SH-SY5Y (cell line): ENCODE measurements around the gene XYLT1.

ENCODE experiments used
- GATA2 ChIP-seq: IDR thresholded peaks from 2 replicates; pipeline ENCODE4 v1.6.1; 2011; ENCODE audit warnings: mild to moderate bottlenecking, low read depth, low read length
- GATA3 ChIP-seq: IDR thresholded peaks from 2 replicates; pipeline ENCODE4 v1.6.1; 2011; ENCODE audit warnings: low read depth, mild to moderate bottlenecking, low read length, moderate library complexity

XYLT1 gene

GRCh38 chr16:17281052-17281451 lies 189.7 kb downstream of the XYLT1 start:
- TF ChIP-seq GATA2 (no peak), GATA3 (no peak)

DNA sequence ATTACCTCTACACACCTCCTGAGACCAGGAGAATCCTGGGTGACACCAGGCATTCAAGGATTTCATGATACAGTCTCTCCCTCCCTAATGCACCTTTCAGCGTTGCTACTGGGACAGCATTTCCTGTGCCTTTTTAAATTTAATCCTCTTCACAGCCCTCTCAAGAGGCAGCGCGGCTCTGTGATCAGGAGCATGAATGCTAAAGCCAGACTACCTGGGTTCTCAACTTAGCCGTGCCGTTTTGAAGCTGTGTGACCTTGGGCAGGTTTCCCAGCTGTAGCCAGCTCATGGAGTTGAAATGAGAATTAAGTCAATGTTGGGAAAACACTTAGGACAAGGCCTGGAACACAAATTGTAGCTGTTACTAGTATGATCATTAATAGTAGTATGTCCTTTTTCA lies 191.8 kb downstream of the XYLT1 start:
- TF ChIP-seq GATA3, result no peak
- TF ChIP-seq GATA2, result no peak

DNA sequence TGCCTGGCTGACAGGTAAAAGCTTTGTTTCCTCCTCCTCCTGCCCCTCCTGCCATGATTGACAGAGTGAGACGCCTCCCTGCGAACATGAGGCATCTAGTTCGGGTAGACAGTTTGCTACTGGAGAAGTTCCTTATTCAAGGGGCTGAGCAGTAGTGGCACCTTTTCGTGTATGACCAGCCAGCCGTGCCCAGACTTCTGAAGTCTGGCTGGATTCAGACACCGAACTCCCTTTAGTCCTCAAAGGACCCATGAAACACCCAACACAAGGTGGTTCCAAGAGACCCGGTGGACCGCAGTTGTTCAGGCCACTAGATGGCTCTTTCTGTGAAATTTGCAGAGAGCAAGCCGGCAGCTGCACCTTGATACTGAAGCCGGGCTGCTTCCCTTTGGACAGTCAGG lies 192.8 kb downstream of the XYLT1 start:
- TF ChIP-seq GATA3 (no peak), GATA2 (no peak)

GRCh38 chr16:17276610-17277009 lies 194.2 kb downstream of the XYLT1 start:
- TF ChIP-seq GATA3, result no peak
- TF ChIP-seq GATA2, result no peak

- TF ChIP-seq GATA2, result no peak
- no peak for TF ChIP-seq GATA3
These were observed 194.7 kb downstream of the XYLT1 start for GRCh38 chr16:17276010-17276530.

- no peak for TF ChIP-seq GATA2
- no peak for TF ChIP-seq GATA3
These were observed 195.4 kb downstream of the XYLT1 start for GRCh38 chr16:17275076-17276009.

DNA sequence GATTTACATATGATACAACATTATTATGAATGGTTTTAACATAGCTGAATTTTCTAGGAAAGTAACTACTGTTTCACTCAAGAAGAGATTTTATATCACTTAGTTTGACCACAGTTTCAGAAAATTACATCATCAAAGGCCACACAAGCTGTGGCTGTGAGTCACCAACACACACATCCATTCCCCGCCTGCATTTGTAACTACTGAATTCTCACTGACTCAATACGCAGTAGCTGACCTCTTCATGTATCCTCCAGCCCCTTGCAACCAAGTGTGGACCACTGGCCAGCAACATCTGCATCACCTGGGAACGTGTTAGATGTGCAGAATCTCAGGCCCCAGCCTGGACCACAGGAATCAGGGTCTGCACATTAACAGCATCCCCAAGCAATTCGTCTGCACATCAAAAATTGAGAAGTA lies 197.6 kb downstream of the XYLT1 start:
- TF ChIP-seq GATA2, result no peak
- TF ChIP-seq GATA3, result no peak

DNA sequence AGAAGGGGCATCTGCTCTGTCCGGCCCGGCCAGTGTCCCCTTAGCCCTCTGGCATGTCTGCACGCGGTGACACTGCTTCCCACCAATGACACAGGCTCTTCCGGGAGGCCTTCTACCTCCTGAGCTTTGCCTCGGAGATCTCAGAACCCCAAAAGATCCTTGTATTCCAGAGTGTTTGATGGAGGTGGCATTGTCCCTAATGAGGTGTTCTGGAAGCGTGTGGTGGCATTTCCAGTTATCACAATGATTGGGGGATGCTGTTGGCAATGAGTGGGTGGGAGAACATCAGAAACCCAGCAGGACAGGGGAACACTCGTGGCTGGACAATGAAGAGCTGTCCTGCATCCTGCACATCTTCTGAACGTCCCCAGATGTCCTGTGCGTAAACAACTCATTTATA lies 198.0 kb downstream of the XYLT1 start:
- TF ChIP-seq GATA3, result no peak
- TF ChIP-seq GATA2, result no peak

DNA sequence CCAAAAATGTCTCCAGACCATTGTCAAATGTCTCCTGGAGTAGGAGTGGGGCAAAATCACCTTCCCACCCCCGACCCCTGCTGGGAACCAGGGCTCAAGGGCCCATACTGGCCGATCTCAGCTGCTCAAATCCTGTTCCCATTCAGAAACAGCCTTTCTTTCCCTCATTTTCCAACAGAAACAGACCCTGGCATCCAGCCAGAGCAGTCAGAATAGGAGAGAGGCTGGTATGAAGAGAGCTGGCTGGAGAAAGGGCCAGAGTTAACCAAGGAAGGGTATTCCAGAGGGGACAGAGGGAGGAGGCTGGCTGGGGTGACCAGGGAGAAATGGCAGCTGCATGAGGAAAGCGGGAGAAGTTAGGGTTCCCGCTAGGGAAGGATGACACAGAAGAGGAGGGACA lies 199.1 kb downstream of the XYLT1 start:
- TF ChIP-seq GATA2, result no peak
- no peak for TF ChIP-seq GATA3

DNA sequence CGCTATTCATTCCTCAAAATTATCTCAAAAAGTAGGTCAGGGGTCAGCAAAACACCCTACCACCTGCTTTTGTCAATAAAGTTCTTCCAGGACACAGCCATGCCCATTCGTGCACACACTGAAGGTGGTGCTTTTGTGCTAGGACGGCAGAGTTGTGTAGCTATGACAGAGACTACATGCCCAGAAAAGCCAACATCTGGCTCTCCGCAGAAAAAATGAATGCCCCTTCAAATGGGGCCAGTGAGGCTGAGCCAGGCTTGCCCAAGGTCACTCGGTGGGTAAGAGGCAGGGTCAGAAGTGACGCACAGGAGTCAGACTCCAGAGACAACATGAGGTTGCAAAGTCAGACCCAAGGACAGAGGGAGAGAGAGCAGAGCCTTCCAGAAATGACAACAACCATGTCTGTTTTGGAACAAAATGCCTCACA lies 200.1 kb downstream of the XYLT1 start:
- TF ChIP-seq GATA2 (no peak), GATA3 (no peak)

DNA sequence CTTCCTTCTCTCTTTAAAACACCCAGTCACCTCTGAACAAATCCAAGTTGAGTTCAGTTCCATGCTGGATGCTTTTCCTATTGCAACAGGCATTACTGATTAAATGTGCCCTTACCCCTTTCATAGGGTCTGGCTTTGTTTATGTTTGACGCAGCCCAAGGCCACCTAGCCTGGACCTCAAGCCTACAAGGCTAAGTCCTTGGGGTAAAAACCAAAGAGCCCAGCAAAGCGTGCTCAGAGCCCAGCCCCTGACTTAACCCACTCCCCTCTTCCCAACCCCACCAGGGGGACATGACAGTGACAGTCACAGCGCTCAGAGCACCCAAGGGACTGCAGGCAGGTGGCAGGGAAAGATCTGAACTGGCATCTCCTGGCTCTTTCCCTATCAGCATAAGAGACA lies 200.6 kb downstream of the XYLT1 start:
- TF ChIP-seq GATA2, result no peak; the same call in 1 of the 2 replicates

- TF ChIP-seq GATA2 (no peak), GATA3 (no peak)
These were observed 201.3 kb downstream of the XYLT1 start for GRCh38 chr16:17269439-17269838.

DNA sequence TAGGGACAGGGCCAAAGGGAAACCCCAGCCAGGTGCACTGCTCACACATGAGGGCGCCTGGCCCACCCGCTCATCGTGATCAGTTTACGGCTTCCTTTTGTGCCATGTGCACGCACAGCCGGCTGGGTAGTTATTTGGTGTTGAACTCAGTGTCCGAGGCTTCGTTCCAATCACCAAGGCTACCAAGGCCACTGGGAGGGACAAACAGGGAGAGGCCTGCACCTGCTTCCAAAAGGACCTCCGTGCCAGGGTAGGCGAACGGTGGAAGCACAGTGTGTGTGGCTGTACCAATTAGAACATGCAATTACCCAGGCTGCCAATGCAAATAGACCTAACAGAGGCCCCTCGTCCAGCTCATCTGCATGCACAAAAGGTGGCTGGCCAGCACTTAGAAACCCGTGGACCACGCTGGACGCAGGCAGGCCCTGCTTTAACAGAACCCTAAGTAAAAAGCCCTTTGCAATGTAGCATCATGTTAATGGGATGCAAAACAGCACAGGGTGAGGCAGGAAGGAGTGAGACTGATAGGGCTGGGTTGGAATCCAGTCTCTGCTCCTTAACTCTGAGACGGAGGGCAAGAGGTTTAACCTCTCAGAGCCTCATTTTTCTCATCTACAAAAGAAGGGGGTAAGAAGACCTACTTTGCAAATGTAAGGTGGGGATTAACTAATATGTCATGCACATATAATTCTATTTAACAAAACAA lies 204.0 kb downstream of the XYLT1 start:
- TF ChIP-seq GATA2 (no peak), GATA3 (no peak)

DNA sequence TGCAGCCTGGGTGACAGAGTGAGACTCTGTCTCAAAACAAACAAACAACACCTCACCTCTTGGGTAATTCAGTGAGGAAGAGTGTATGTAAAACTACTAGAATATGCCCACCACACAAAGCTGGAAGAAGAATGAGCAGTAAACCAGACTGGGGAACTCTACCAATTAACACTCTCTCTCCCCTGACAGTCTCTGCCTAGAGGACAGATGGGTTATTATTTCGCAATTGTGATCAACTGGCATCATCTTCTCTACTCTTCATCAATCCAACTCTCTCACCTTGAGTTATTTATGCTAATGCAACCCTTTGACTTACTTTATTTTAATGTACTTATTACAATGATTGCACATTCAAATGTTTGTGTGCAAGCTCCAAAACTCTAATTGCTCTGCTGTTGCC lies 205.6 kb downstream of the XYLT1 start:
- TF ChIP-seq GATA2 (no peak), GATA3 (no peak)

- TF ChIP-seq GATA2 (no peak), GATA3 (no peak)
These were observed 209.4 kb downstream of the XYLT1 start for GRCh38 chr16:17261197-17261858.
